GM21529 (cell line): Measurements from ENCODE around the gene CGN.

Experiments
- ATAC-seq: cut with Tn5 transposase; IDR thresholded peaks from one replicate; pipeline ENCODE4 v1.9.1; 2021; ENCODE audit not compliant: unreplicated experiment

CGN gene

DNA sequence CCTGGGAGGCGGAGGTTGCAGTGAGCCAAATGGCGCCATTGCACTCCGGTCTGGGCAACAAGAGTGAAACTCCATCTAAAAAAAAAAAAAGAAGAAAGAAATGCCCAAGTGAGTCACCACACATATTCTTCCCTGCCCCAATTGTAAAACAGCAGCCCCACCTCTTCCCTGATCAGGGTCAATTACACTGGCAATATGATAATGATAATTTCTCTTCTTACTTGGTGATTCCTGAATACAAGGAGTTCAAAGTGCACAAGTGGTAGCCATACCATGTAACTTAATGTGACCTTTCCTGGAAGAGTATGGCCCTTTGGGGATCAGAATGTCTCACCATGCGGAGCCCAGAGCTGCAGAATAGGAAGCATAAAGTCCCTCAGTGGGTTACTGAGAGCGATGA lies 11.8 kb upstream of the CGN start:
- no peak for ATAC-seq

DNA sequence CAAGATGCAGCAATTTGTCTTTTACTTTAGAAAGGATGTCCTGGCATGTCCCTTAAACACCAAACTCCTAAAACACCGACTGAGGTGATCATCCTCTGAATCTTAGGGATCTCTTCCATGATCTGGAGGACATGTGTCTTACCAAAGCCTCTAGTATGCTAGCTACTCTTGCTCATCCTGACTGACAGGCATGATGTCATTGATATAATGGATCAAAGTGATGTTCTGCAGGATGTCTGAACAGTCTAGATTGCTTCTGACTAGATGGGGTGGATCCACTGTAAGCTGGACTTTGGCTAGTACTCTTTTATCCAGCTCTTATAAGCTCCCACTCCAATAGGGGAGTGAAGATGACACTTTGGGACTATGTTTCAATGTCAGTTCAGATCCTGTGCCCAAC lies 11.3 kb upstream of the CGN start:
- ATAC-seq: no peak

DNA sequence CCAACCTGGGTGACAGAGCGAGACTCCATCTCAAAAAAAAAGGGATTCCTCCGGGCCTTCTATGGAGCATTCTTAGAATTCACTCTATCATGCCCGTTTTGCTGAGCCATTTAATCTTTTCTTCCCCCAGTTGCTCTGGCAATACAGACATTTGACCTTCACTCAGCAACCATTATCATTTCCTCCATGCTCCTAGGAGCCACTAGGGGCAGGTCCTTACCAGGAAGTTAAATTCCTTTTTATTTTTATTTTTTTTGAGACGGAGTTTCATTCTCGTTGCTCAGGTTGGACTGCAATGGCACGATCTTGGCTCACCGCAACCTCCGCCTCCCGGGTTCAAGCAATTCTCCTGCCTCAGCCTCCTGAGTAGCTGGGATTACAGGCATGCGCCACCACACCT lies 9.7 kb upstream of the CGN start:
- ATAC-seq: no peak

GRCh38 chr1:151502035-151502700 lies 9.0 kb upstream of the CGN start:
- ATAC-seq: no peak

DNA sequence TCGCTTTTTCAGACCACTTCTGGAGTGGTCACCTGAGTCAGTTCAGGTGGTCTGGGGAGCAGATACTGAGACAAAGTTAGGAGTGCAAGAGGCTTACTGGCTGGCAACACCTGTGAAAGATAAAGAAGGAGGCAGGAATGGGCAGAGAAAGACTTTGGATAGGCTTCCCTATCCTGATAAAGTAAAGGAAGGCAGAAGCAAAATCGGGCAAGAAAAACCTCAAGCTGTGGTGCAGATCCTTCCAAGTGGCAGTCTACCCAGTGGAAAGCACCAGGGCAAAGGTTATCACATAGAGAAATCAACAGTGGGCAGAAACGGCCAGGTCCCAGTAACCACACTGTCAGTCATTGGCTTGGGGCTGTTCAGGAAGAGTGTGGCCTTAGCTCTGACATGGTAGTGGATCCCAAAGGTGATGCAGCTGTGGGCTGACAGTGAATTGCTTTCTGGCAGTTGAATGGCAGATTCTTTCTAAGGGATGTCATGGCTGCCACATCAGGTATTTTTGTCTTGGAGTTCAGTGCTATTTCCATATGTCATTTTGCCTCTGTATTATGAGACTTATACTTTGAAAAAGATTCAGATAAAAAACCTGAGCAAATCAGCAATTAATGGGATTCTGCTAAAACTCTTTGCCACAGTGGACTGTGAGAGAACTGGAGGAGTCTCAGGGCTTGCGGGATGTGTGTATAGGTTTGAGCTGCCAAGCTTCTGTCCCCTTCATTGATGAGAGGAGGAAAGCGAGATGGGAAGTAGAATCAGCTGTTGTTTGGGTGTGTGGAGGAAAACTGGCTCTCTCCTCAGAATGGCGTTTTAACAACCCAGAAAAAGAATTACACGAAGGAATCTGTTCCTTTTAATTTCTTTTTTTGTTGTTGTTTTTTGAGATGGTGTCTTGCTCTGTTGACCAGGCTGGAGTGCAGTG lies 8.1 kb upstream of the CGN start:
- no peak for ATAC-seq

GRCh38 chr1:151504252-151504651 lies 6.9 kb upstream of the CGN start:
- no peak for ATAC-seq

- ATAC-seq: no peak
These were observed 6.4 kb upstream of the CGN start for GRCh38 chr1:151504759-151505158.

- no peak for ATAC-seq
These were observed 2.4 kb upstream of the CGN start for GRCh38 chr1:151508833-151509232.

DNA sequence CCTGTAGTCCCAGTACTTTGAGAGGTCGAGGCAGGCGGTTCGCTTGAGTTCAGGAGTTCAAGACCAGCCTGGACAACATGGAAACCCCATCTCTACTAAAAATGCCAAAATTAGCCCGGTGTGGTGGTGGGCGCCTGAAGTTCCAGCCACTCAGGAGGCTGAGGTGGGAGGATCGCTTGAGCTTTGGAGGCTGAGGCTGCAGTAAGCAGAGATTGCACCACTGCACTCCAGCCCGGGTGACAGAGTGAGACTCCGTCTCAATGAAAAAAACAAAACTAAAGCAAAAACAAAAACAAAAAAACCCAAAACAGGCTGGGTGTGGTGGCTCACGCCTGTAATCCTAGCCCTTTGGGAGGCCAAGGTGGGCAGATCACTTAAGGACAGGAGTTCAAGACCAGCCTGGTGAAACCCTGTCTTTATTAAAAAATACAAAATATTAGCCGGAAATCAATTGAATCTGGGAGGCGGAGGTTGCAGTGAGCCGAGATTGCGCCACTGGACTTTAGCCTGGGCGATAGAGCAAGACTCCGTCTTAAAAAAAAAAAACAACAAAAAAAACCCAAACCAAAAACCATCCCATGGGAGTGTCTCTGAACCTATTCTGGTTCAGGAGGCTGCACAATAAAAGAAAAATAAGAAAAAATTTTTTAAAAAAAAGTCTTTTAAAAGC lies 1.7 kb upstream of the CGN start:
- no peak for ATAC-seq

DNA sequence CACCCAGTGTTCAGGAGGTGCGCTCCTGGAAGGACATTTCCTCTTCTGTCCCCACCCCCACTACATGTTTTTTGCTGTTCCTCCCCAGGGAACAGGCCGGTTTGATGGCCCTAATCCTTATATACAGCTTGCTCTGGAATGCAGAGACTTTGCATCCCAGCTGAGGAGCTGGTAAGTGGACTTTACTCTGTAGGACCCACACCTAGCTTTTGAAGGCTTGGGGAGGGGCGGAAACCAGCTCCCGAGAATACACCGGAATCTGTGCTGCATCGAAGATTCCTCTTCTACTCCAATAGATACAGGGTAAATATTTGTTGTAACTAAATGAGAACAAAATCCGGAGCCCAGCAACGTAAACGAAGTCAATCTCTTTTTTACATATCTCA lies 1.2 kb upstream of the CGN start:
- no peak for ATAC-seq

GRCh38 chr1:151510614-151510956 lies 602 bp upstream of the CGN start:
- no peak for ATAC-seq

DNA sequence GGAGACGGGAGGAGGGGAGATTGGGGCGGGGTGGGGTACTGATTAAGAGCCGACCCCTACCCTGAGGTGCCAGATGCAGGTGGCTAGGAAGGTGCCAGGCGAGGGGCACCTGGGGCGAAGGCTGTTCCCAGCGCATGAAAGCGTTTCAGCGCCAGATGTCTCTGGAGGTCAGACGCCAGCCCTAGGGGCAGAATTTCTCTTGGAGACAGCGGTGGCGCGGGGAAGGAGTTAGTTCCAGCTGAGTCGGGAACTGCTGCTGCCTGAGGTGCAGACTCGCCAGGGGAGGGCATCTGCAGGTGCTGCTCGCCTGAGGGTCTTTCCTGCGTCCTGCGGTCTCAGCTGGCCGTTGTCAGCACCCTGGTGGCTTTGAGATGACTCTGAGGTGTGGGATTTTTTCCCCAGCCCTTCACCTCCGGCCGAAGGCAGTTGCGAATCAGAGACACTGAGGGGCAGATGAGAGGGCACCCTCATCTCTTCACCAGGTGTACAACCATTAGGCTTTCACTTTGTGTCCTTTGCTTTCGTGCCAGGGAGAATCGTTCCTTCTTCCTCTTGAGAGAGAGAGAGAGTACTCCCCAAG lies 539 bp downstream of the CGN start:
- ATAC-seq: peak; percentile 23

DNA sequence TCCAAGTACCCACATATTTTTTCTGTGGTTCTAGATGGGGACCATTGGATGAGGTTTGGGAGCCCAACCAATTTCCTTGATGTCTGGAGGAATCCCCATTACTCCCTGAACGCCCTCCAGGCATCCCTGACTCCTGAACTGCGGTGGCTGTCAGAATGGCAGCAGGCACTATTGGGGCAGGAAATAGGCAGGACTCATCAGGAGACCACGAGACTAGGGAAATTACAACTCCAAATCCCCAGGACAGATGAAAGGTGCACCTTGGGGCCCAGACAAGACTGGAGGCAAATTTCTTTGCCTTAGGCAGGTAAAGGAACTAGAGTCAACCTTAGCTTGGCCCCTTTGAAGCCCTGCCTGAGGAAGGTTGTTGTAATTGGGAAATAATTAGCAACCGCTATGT lies 1.1 kb downstream of the CGN start:
- ATAC-seq: no peak

GRCh38 chr1:151512801-151513625 lies 1.8 kb downstream of the CGN start:
- no peak for ATAC-seq

GRCh38 chr1:151513626-151514121 lies 2.5 kb downstream of the CGN start:
- ATAC-seq: no peak

DNA sequence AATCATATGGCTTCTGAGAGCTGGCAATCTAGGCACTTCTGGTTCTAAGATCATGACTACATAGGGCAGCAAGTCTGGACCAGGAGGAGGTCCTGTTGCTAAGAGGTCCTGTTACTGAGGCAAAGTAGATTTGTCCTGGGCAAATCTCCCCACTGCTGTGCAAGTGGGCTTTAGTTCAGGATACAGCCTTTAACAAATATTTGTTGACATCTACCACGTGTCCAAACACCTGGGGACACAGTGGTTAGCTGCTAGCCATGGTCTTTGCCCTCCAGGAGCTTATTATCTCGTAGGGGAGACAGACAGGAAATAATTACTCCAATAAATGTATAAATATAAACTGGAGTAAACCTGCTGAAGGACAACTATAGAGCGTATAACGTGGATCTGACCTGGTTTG lies 3.2 kb downstream of the CGN start:
- no peak for ATAC-seq

- no peak for ATAC-seq
These were observed 4.1 kb downstream of the CGN start for GRCh38 chr1:151515265-151515664.

DNA sequence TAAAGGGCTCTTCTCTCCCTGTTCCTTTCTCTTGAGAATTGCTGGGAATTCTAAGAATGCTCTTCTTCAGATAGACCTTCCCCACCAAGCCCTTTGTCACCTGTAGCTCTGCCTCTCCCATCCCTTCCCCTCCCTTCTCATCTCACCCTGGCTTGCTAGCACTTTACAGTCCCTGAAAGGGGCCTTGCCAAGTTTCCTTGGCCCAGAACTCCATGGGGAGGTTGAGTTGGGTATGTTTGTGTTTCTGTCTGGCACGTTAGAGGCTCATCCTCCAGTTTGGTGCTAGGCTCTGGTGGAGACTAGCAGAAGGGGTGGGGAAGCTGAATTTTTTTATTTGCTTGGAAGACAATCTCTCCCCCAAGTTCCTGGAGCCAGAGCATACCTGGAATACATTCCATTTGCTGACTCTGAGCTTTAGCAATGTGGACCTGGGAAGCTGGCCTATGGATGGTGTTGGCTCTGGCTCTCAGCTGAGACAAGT lies 4.9 kb downstream of the CGN start:
- ATAC-seq: no peak

GRCh38 chr1:151518431-151518830 lies 7.2 kb downstream of the CGN start:
- no peak for ATAC-seq

GRCh38 chr1:151518936-151519335 lies 7.7 kb downstream of the CGN start:
- no peak for ATAC-seq

DNA sequence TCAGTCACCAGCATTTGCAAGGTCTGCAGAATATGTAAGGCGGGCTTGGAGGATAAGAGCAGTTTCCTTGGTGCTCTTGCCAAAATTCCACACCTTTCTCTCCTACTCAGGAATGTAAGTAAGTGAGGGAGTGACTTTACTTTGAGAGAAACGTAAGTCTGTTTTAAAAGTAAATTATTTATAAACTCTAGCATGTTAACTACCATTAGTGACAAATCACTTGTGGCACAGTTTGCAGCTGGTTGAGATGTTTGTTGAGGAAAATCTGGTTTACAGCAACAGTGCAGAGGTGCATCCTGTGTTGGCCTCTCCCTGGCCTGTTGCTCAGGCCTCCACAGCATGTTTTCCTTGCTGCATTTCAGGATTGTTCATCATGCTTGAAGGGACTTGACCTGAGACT lies 8.5 kb downstream of the CGN start:
- ATAC-seq: no peak
